Activated naive CD8-positive, alpha-beta T cell treated with anti-CD3 and anti-CD28 coated beads, Interleukin-2, amount 50 U/mL, for 24 hours (primary cell): ENCODE measurements around the gene PRUNE1.

ENCODE experiments used
- ATAC-seq: fragments of 150-1000 bp; cut with Tn5 transposase; one replicate; pipeline ENCODE4 v1.10.0; 2021
- DNase-seq: peaks from one replicate; pipeline ENCODE4 v3.0.0; 2021
- H3K27ac Mint-ChIP-seq: one replicate; pipeline ENCODE4 v1.8.0; 2021; ENCODE audit warnings: mild to moderate bottlenecking, mixed read lengths
- H3K27me3 Mint-ChIP-seq: one replicate; pipeline ENCODE4 v1.8.0; 2021; ENCODE audit warnings: mixed read lengths
- H3K36me3 Mint-ChIP-seq: one replicate; pipeline ENCODE4 v1.8.0; 2021; ENCODE audit warnings: low read depth, mixed read lengths
- H3K4me1 Mint-ChIP-seq: one replicate; pipeline ENCODE4 v1.8.0; 2021; ENCODE audit warnings: mixed read lengths
- H3K4me3 Mint-ChIP-seq: one replicate; pipeline ENCODE4 v1.8.0; 2021; ENCODE audit warnings: mild to moderate bottlenecking, moderate library complexity, mixed read lengths
- H3K9me3 Mint-ChIP-seq: one replicate; pipeline ENCODE4 v1.8.0; 2021; ENCODE audit warnings: mixed read lengths

PRUNE1 gene

GRCh38 chr1:151043163-151043562 lies 34.9 kb downstream of the PRUNE1 start:
- Mint-ChIP-seq H3K27ac (no peak overlapping the region), H3K36me3 (peaks cover 2% of the 10 kb centered on the region), H3K9me3 (no peaks in the 10 kb centered on the region), H3K27me3 (no peaks in the 10 kb centered on the region), H3K4me1 (peaks cover 22% of the 10 kb centered on the region), H3K4me3 (no peak overlapping the region)
- no peak for ATAC-seq
- no peak for DNase-seq

GRCh38 chr1:151047591-151047924 lies 39.3 kb downstream of the PRUNE1 start, which contains the start of gene C1orf56:
TSS of gene C1orf56 (plus strand) at chr1:151047751. CDS start at chr1:151047848, 97 bp downstream.
- Mint-ChIP-seq H3K27me3 (no peaks in the 10 kb centered on the region), H3K36me3 (peaks cover 27% of the 10 kb centered on the region), H3K4me3 (peak within 1 kb of the TSS; percentile 88), H3K4me1 (peaks cover 40% of the 10 kb centered on the region), H3K27ac (peak within 1 kb of the TSS; percentile 87), H3K9me3 (no peaks in the 10 kb centered on the region)
- ATAC-seq: peak; percentile 69
- peak; percentile 71 for DNase-seq

GRCh38 chr1:151047925-151048644 lies 39.8 kb downstream of the PRUNE1 start:
- DNase-seq: peak; percentile 62
- Mint-ChIP-seq H3K27ac (peak overlapping the region; percentile 87), H3K9me3 (no peaks in the 10 kb centered on the region), H3K4me3 (peak overlapping the region; percentile 88), H3K36me3 (peaks cover 29% of the 10 kb centered on the region), H3K4me1 (peaks cover 37% of the 10 kb centered on the region), H3K27me3 (no peaks in the 10 kb centered on the region)
- peak; percentile 83 for ATAC-seq

DNA sequence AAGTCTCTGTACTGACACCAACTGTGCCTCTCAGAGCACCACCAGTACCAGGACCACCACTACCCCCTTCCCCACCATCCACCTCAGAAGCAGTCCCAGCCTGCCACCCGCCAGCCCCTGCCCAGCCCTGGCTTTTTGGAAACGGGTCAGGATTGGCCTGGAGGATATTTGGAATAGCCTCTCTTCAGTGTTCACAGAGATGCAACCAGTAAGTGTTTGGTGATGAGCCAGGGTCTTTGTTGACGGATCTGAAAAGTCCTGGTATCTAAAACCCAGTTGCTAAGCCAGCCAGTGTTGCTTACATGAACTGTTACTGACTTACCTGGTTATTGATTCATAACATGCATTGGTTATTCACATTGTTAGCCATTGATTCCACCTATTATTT lies 40.4 kb downstream of the PRUNE1 start:
- peaks cover 34% of the 10 kb centered on the region for H3K4me1 Mint-ChIP-seq
- H3K9me3 Mint-ChIP-seq: no peaks in the 10 kb centered on the region
- H3K27me3 Mint-ChIP-seq: no peaks in the 10 kb centered on the region
- ATAC-seq: no peak
- DNase-seq: no peak
- peaks cover 34% of the 10 kb centered on the region for H3K36me3 Mint-ChIP-seq
- H3K27ac Mint-ChIP-seq: no peak overlapping the region
- peak overlapping the region; percentile 88 for H3K4me3 Mint-ChIP-seq

DNA sequence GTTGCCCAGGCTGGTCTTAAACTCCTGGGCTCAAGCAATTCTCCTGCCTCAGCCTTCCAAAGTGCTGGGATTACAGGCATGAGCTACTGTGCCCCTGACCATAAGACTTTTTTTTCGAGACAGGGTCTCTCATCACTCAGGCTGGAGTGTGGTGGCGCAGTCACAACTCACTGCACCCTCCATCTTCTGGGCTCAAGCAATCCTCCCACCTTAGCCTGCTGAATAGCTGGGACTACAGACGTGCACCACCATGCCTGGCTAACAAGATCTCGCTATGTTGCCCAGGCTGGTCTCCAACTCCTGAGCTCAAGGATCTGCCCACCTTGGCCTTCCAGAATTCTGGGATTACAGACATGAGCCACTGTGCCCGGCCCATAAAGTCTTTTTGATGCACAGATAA lies 41.2 kb downstream of the PRUNE1 start:
- no peak overlapping the region for H3K4me3 Mint-ChIP-seq
- H3K27ac Mint-ChIP-seq: peak overlapping the region; percentile 31
- H3K36me3 Mint-ChIP-seq: peaks cover 42% of the 10 kb centered on the region
- peaks cover 40% of the 10 kb centered on the region for H3K4me1 Mint-ChIP-seq
- H3K9me3 Mint-ChIP-seq: no peaks in the 10 kb centered on the region
- ATAC-seq (no peak), DNase-seq (no peak)
- no peaks in the 10 kb centered on the region for H3K27me3 Mint-ChIP-seq

DNA sequence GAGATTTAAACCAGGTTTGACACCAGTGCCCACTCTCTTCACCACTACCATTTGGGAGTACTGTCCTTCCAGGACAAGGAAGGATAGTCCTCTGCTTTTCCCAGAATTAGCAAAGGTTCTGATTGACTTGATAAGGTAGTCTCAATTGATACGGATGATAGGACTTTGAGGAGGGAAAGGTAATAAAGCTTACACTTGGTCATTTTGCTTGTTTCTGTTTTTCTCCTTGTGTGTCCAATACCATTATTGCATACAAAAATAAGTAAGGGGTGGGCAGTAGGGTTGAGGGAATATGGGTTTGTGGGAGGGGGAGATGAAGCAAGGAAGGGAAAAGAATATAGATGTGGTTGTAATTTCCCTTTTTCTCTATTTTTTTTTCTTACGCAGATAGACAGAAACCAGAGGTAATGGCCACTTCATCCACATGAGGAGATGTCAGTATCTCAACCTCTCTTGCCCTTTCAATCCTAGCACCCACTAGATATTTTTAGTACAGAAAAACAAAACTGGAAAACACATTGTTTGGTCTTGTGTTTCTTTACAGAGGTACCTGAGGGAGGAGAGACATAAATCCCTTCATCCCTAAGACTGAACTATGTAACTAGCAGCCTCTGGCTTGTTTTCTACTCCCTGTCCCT lies 41.9 kb downstream of the PRUNE1 start:
- Mint-ChIP-seq H3K4me3 (no peak overlapping the region), H3K4me1 (peaks cover 47% of the 10 kb centered on the region), H3K36me3 (peaks cover 49% of the 10 kb centered on the region), H3K27me3 (no peaks in the 10 kb centered on the region), H3K27ac (peak overlapping the region; percentile 31), H3K9me3 (no peaks in the 10 kb centered on the region)
- no peak for ATAC-seq
- no peak for DNase-seq

DNA sequence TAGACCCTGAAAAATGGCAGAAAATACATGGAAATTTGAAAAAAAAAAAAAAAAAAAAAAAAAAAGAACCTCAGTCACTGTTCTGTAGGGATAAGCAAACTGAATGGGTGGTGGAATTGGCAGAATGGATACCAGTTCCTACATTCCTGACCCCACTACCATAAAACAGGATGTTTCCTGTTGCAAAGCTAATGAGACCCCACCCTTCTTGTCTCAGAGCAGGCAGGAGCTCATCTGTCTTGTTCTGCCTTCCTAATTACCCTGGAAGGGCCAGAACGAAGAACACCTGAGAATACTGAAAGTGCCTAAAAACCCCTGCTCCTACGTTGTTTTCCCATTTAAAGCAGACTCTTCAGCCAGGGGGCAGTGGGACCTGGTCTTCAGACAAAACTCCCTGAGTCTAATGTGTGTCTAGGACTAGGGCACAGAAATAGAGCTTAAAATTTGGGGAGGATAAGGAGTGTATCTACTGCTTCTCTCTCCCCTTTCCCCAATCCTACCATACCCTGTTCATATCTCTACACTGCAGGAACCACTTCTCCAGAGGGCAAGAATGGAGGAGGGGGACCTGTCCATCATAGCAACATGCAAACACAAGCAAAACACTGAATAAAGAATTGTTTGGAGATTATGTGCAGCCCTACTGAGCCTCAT lies 43.2 kb downstream of the PRUNE1 start:
- Mint-ChIP-seq H3K27me3 (no peaks in the 10 kb centered on the region), H3K9me3 (no peaks in the 10 kb centered on the region), H3K4me3 (no peak overlapping the region), H3K27ac (peak overlapping the region; percentile 25), H3K36me3 (peaks cover 63% of the 10 kb centered on the region), H3K4me1 (peaks cover 57% of the 10 kb centered on the region)
- ATAC-seq (no peak), DNase-seq (no peak)

DNA sequence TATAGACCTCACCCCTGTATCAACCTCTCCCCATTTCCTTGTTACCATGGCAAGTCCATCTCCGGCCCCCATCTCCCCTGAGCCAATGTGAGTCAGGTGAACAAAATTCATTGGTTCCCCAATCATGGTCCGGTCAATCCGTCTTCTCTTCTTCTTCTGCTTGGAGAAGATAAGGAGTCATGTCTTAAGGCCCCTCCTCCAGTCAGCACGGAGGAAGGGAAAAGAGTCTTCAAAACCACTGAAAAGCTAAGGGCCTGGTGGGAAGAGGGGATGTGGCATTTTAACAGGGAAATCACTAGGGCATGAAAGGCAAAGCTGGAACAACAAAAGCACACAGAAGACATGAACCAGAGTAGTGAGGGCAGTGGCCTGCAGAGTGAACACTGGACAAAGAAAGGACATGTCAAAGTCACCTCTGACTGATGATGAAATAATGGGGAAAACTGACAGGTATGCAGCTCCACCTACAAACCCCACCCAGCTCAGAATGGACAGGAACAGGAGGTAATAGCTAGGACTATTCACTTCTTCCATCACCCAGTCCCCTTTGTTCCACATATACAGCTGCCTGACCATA lies 46.8 kb downstream of the PRUNE1 start:
- Mint-ChIP-seq H3K9me3 (no peaks in the 10 kb centered on the region), H3K4me3 (peak overlapping the region; percentile 97), H3K27ac (peak overlapping the region; percentile 96), H3K27me3 (no peaks in the 10 kb centered on the region), H3K4me1 (peaks cover 47% of the 10 kb centered on the region), H3K36me3 (peaks cover 83% of the 10 kb centered on the region)
- DNase-seq (no peak), ATAC-seq (no peak)

GRCh38 chr1:151055581-151055980 lies 47.3 kb downstream of the PRUNE1 start:
- no peak for DNase-seq
- ATAC-seq: no peak
- H3K27me3 Mint-ChIP-seq: no peaks in the 10 kb centered on the region
- peak overlapping the region; percentile 97 for H3K4me3 Mint-ChIP-seq
- peaks cover 48% of the 10 kb centered on the region for H3K4me1 Mint-ChIP-seq
- H3K36me3 Mint-ChIP-seq: peaks cover 79% of the 10 kb centered on the region
- no peaks in the 10 kb centered on the region for H3K9me3 Mint-ChIP-seq
- H3K27ac Mint-ChIP-seq: peak overlapping the region; percentile 96

GRCh38 chr1:151056149-151056548 lies 47.9 kb downstream of the PRUNE1 start:
- H3K9me3 Mint-ChIP-seq: no peaks in the 10 kb centered on the region
- no peak for ATAC-seq
- peaks cover 54% of the 10 kb centered on the region for H3K4me1 Mint-ChIP-seq
- DNase-seq: no peak
- peaks cover 74% of the 10 kb centered on the region for H3K36me3 Mint-ChIP-seq
- H3K4me3 Mint-ChIP-seq: peak overlapping the region; percentile 97
- no peaks in the 10 kb centered on the region for H3K27me3 Mint-ChIP-seq
- H3K27ac Mint-ChIP-seq: peak overlapping the region; percentile 96

DNA sequence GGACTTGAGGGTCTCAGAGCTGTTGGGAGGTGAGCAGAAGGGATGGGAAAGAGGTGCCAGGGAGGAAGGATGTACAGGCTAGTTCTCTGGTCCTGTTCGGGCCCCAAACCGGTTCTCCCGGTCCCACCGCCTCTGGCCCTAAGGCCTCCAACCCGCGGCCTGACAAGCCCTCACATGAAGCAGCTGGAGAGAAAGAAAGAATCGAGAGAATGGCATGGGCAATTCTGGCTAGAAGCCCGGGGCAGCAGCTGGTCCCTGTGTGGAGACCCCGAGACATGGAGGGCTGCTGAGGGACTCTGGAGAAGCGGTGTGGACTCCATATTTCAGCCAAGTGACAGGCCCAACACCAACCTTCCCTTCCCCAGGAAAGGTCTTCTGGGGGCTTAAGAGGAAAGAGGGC lies 50.4 kb downstream of the PRUNE1 start:
- H3K4me3 Mint-ChIP-seq: peak overlapping the region; percentile 97
- H3K27ac Mint-ChIP-seq: peak overlapping the region; percentile 96
- H3K27me3 Mint-ChIP-seq: no peaks in the 10 kb centered on the region
- DNase-seq (no peak), ATAC-seq (no peak)
- no peaks in the 10 kb centered on the region for H3K9me3 Mint-ChIP-seq
- peaks cover 53% of the 10 kb centered on the region for H3K36me3 Mint-ChIP-seq
- H3K4me1 Mint-ChIP-seq: peaks cover 68% of the 10 kb centered on the region

DNA sequence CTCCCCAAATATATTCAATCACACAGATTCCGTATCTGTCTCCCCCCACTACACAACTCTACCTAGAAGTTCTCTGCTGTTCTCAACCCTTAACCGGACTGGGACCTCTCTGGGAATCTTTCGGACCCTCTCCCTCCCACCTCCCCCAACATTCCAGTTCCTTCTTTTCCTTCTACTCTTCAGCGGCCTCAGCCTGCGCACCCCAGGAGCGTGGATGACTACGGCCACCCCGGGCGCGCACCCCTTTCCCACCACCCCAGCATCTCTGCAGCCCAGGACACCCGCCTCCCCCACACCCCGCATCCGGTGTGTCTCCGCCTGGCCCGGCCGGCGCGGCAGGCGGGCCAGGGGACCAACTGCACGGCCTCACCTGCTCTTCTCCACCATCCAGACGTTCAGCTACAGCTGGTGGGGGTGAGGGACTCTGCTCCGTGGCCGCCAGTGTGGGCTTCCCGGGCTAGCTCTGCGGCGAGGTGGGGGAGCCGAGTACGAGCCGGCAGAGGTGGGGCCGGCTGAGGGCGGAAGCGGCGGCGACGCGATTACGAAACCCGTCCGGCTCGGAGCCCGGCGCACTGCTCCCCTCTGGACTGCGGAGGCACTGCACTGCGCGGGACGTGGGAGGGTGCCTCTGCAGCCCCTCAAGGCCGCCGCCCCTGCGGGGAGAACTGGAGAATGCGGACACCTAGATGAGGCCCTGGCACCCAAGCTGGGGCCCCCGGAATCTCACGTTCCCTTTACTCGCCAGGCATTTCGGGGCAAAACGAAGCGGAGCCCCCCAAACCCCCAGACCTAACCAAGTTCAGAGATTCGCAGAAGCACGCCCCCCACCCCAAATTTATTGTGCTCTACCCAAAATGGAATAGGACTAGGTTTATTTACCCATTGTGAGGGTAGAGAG lies 51.1 kb downstream of the PRUNE1 start, which contains the start of gene CDC42SE1:
Gene CDC42SE1, minus strand, starts transcription at position 514 of the 898 bp plus-strand sequence. CDS start 3,892 bp downstream, outside the sequence.
- no peaks in the 10 kb centered on the region for H3K9me3 Mint-ChIP-seq
- H3K4me3 Mint-ChIP-seq: peak within 1 kb of the TSS; percentile 97
- peak within 1 kb of the TSS; percentile 96 for H3K27ac Mint-ChIP-seq
- DNase-seq: peak; percentile 88
- no peaks in the 10 kb centered on the region for H3K27me3 Mint-ChIP-seq
- H3K36me3 Mint-ChIP-seq: peaks cover 46% of the 10 kb centered on the region
- ATAC-seq: peak; percentile 83
- H3K4me1 Mint-ChIP-seq: peaks cover 64% of the 10 kb centered on the region

- Mint-ChIP-seq H3K36me3 (peaks cover 38% of the 10 kb centered on the region), H3K9me3 (no peaks in the 10 kb centered on the region), H3K27ac (peak within 1 kb of the TSS; percentile 96), H3K27me3 (no peaks in the 10 kb centered on the region), H3K4me3 (peak within 1 kb of the TSS; percentile 97), H3K4me1 (peaks cover 56% of the 10 kb centered on the region)
- ATAC-seq (no peak), DNase-seq (peak; percentile 53)
These were observed 51.9 kb downstream of the PRUNE1 start, which contains the start of gene MLLT11 for GRCh38 chr1:151060007-151060656. TSS of gene MLLT11 (plus strand) at chr1:151060397. CDS start at chr1:151067225, 6,828 bp downstream.
